Measurements from ENCODE around the gene GPR37L1. TPM values are rescaled to one million over a fixed set of nuclear protein-coding genes. Genes with fewer than 3 reads are reported as not detected.
"Not testable (repeated sequence)": the region's sequence is repeated elsewhere in the genome, so short reads cannot be mapped to it uniquely, and the experiment has no call there.

The GPR37L1 gene
- total RNA-seq, 1 donor from 2014 or later: not detected

DNA sequence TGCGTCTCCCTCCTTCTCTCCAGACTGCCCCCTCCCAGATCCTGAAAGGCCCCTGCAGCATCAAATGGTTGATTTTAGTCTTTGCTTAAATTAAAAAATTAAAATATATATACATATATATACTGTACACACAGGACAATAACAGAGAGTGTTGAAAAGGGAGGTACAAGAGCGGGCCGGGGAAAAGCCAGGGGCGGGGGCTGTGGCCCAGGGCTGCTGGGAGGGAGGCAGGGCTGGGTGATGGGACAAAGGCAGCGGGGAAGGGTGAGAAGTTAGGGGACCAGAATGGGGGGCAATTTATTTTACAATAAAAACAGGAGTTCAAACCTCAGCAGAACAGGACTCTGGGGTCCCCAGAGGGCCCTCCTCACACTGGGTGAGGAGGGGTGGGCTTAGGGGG, 11.3 kb downstream of the GPR37L1 start:
- DNase-seq: no peak
- Mint-ChIP-seq H3K9me3 (no peaks in the 10 kb centered on the region), H3K36me3 (ENCODE audit: low read depth) (peaks cover 25% of the 10 kb centered on the region), H3K27me3 (no peaks in the 10 kb centered on the region), H3K27ac (no peak overlapping the region), H3K4me3 (no peak overlapping the region), H3K4me1 (peaks cover 3% of the 10 kb centered on the region)
- intact Hi-C loops (cut with micrococcal nuclease): no loop called here

DNA sequence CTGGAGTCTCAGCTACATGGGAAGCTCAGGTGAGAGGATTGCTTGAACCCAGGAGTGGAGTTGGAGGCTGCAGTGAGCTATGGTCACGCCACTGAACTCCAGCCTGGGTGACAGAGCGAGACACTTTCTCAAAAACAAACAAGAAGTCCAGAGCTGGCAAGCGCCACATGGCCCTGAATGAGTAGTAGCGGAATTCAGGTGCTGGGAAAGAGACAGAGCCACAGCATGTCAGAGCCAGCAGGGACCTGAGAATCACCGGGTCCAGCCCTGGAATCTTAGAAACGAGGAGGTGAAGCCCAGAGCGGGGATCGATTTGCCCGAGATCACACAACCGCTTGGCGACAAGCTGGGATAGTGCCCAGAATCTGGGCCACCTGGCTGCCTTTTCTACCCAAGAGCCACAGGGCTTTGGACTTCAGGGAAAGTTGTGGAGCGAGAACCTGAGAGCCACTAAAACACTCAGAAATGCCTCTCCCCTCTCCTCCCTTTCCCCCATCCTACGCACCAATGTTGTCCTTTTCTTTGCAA, 12.0 kb downstream of the GPR37L1 start:
- H3K27me3 Mint-ChIP-seq: no peaks in the 10 kb centered on the region
- intact Hi-C loops (cut with micrococcal nuclease): loop anchor here (1.0 to 5.0 kb wide), 2 partner anchors 125 to 237 kb away; no protein-coding TSS in a partner anchor
- no peak overlapping the region for H3K27ac Mint-ChIP-seq
- H3K4me1 Mint-ChIP-seq: peaks cover 5% of the 10 kb centered on the region
- H3K9me3 Mint-ChIP-seq: no peaks in the 10 kb centered on the region
- H3K36me3 Mint-ChIP-seq (ENCODE audit: low read depth): peaks cover 25% of the 10 kb centered on the region
- DNase-seq: no peak
- no peak overlapping the region for H3K4me3 Mint-ChIP-seq

DNA sequence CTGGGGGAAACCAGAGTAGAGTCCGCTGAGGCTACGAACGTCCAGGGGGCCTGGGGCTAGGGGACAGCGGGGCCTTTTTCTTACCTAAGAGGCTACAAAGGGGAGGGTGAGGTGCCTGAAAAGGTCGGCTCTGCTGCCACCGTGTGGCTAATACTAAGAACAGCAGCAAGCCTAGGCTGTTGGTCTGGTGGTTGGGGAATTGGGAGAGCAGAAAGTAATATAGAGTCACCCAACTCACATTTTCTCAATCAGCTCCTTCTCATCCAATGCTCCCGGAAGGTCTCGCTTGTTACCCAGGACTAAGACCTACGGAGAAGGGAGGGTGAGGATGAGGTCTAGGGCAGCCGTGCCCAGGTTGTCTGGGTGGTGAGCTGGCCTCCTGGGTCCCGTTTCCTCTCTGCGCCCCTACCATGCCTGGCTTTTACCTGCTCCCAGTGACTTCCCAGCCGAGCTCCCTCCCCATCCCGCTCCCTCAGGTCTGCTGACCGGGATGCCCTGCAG, 12.6 kb downstream of the GPR37L1 start:
- H3K27me3 Mint-ChIP-seq: no peaks in the 10 kb centered on the region
- H3K36me3 Mint-ChIP-seq (ENCODE audit: low read depth): peaks cover 25% of the 10 kb centered on the region
- H3K4me1 Mint-ChIP-seq: peaks cover 5% of the 10 kb centered on the region
- no peak overlapping the region for H3K27ac Mint-ChIP-seq
- DNase-seq: peak; percentile 87
- H3K4me3 Mint-ChIP-seq: no peak overlapping the region
- H3K9me3 Mint-ChIP-seq: no peaks in the 10 kb centered on the region
- intact Hi-C loops (cut with micrococcal nuclease): loop anchor here (1.0 to 5.0 kb wide), 2 partner anchors 126 to 238 kb away; no protein-coding TSS in a partner anchor

DNA sequence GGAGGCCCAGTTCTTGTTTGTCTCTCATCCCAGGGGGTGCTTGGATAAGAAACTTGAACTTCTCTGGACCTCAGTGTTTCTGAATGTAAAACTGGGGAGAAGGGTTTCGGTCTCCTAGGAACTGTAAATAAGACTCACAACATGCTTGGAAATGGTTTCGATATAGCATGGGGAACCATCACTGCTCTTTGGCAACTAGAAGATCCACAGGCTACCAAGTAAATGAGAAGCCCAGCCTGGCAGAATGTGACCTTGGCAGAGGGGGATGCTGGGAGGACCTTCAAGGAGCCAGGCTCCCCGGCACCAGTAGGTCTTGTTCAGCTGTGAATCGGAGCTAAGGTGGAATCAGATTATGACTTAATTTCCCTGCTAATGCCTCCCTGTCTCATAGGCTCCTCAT, 18.1 kb downstream of the GPR37L1 start:
- Mint-ChIP-seq H3K4me3 (no peak overlapping the region), H3K36me3 (ENCODE audit: low read depth) (peaks cover 14% of the 10 kb centered on the region), H3K4me1 (peaks cover 24% of the 10 kb centered on the region), H3K27me3 (no peaks in the 10 kb centered on the region), H3K27ac (no peak overlapping the region), H3K9me3 (no peaks in the 10 kb centered on the region)
- intact Hi-C loops (cut with micrococcal nuclease): no loop called here
- no peak for DNase-seq

DNA sequence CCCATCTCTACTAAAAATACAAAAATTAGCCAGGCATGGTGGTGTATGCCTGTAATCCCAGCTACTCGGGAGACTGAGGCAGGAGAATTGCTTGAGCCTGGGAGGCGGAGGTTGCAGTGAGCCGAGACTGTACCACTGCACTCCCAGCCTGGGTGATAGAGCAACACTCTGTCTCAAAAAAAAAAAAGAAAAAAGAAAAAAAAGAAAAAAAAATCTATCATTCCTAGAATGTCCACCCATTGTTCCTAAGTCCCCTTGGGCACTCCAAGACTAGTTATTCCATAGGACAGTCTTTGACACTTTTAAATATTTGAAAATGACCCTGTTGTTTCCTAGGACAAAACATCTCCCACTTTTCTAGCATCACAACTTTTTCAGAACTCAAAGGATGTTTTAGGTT, 18.8 kb downstream of the GPR37L1 start:
- intact Hi-C loops (cut with micrococcal nuclease); H3K9me3 Mint-ChIP-seq; H3K27ac Mint-ChIP-seq; DNase-seq; H3K27me3 Mint-ChIP-seq; H3K4me3 Mint-ChIP-seq: not testable (repeated sequence)
- H3K4me1 Mint-ChIP-seq: peaks cover 27% of the 10 kb centered on the region
- peaks cover 14% of the 10 kb centered on the region for H3K36me3 Mint-ChIP-seq (ENCODE audit: low read depth)

DNA sequence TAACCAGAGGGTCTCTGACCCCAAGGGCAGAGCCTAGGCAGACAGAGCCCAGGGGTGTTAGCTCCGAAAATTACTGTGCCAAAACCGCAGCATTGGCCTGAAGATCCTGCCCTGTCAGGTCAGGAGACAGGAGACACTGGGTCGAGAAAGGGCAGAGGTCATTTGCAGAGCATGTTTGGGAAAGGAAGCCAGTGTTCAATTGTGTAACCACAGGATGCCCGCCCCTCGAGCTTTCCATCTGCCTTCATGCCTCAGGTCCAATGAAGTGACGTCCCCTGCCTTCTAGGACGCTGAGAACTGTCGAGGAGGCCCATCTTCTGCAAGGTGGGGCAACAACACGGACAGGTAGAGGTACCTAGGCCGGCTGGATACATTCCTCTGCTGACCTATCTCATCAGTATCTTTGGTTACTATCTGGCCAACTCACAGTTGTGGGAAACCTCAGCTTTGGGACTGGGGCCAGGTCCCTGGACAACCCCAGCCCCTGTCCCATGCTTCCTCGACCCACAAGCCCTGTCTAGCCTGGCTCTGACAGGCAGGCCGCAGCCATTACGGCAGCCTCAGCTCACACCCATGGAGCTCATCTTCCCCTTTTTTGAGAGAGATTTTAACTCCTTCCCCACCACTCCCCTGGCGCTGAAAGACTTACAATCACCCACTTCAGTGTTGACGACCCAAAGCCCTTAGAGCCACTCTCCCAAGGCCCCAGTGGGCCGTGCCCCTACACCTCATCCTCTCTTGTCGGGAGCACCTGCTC, 20.5 kb downstream of the GPR37L1 start:
- Mint-ChIP-seq H3K9me3 (no peaks in the 10 kb centered on the region), H3K36me3 (ENCODE audit: low read depth) (peaks cover 18% of the 10 kb centered on the region), H3K4me1 (peaks cover 27% of the 10 kb centered on the region), H3K27ac (peak overlapping the region; percentile 92), H3K4me3 (peak overlapping the region; percentile 93), H3K27me3 (no peaks in the 10 kb centered on the region)
- DNase-seq: peak; percentile 77
- intact Hi-C loops (cut with micrococcal nuclease): no loop called here

DNA sequence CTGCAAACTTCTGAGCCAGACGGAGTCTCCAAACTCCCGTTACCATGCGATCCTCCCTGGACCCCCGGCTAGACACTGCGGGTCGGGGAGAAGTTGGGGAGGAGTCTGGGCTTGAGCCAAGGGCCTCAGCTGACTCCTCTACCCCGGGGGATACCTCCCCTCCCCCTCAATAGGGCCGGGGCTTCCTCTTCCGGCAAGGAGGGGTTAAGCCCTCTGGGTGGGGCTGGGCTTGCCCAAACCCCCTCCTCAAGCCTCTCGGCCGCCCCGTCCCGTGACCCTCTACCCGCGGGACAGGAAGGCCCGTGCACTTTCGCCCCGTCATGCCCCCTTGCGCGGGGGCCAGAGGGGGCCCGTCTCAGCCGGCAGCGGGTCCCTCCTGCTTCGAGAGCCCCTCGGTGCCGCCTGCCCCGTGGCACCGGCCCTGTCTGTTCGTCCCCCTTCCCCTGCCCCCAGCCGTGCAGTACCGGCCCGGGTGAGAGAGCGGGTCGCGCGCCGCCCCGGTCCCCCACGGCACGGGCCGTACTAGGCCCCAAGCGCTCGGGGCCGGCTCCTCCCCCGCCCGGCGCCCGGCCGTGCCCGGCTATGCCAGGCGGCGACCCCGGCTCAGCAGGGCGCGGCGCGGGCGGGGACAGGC, 21.2 kb downstream of the GPR37L1 start:
- H3K4me3 Mint-ChIP-seq: peak overlapping the region; percentile 93
- H3K27me3 Mint-ChIP-seq: no peaks in the 10 kb centered on the region
- H3K4me1 Mint-ChIP-seq: peaks cover 28% of the 10 kb centered on the region
- peak; percentile 85 for DNase-seq
- intact Hi-C loops (cut with micrococcal nuclease): no loop called here
- peaks cover 18% of the 10 kb centered on the region for H3K36me3 Mint-ChIP-seq (ENCODE audit: low read depth)
- no peaks in the 10 kb centered on the region for H3K9me3 Mint-ChIP-seq
- H3K27ac Mint-ChIP-seq: peak overlapping the region; percentile 92

DNA sequence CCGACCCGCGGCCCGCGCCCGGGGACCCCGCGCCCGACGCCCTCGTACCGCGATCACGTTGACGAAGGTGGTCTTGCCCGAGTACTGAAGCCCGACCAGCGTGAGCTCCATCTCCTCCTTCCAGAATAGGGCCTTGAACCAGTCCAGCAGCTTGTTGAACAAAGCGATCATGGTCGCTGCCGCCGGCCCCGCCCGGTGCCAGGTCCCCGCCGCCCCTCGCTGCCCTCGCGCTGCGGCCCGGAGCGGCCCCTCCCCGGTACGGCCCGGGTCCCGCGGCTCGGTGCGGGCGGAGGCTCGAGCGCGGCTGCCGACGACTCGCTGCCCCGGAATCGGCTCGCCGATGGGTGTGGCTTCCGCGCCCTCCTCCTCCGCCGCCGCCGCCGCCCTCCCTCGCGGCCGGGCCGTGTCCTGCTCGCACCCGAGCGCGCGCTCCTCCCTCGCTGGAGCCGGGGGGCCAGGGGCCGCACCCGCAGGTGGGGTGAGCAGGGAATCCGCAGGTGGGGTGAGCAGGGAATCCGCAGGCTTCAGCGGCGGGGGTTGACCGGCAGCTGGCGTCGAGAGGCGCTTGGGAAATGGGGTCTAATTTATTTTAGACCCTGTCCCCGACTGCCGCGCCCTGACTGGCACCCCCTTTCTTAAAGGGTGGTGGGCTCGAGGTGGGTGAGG, 21.8 kb downstream of the GPR37L1 start, which contains the start of gene ARL8A:
Gene ARL8A, minus strand, starts transcription at position 336 of the 666 bp plus-strand sequence. Its CDS starts 165 bp downstream, at position 171.
- H3K27ac Mint-ChIP-seq: peak within 1 kb of the TSS; percentile 92
- peak within 1 kb of the TSS; percentile 93 for H3K4me3 Mint-ChIP-seq
- peak; percentile 94 for DNase-seq
- intact Hi-C loops (cut with micrococcal nuclease): loop anchor here (1.0 kb wide), 1 partner anchor 16 kb away; the partner anchor contains the start of gene PTPN7
- H3K36me3 Mint-ChIP-seq (ENCODE audit: low read depth): peaks cover 25% of the 10 kb centered on the region
- H3K4me1 Mint-ChIP-seq: peaks cover 27% of the 10 kb centered on the region
- no peaks in the 10 kb centered on the region for H3K27me3 Mint-ChIP-seq
- no peaks in the 10 kb centered on the region for H3K9me3 Mint-ChIP-seq

DNA sequence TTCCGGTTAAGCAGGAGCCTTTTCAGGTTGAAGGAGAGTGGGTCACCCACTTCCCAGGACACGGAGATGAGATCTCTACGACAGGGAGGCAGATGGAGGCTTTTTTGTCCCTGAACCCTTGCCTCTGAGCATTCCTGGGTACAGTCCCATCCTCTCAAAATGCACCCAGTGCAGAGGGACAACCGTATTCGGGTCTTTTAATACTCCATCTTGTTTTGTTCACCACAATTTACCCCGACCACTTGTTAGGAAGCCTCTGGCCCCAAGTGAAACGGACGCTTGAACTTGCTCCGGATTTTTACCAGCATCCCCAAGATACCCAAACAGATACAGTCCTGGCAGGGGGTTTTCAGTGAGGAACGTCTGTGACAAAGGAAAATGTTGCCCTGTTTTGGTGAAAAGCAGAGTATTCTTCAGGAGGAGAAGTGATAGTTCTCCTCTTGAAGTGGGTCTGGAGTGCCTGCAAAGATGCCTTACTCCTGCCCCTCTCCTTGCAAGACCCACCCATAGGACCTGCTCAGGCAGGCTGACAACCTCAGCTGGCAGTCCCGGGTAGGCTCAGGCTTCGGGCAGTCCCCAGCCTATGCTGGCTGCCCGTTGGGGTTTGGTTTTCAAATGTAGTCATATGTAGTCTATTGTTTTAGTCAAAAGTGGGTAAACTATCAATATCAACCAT, 22.5 kb downstream of the GPR37L1 start:
- Mint-ChIP-seq H3K27ac (peak overlapping the region; percentile 88), H3K9me3 (no peaks in the 10 kb centered on the region), H3K4me1 (peaks cover 27% of the 10 kb centered on the region), H3K4me3 (peak overlapping the region; percentile 93), H3K36me3 (ENCODE audit: low read depth) (peaks cover 30% of the 10 kb centered on the region), H3K27me3 (no peaks in the 10 kb centered on the region)
- intact Hi-C loops (cut with micrococcal nuclease): loop anchor here (1.0 kb wide), 1 partner anchor 15 kb away; the partner anchor contains the start of gene PTPN7
- peak; percentile 78 for DNase-seq

DNA sequence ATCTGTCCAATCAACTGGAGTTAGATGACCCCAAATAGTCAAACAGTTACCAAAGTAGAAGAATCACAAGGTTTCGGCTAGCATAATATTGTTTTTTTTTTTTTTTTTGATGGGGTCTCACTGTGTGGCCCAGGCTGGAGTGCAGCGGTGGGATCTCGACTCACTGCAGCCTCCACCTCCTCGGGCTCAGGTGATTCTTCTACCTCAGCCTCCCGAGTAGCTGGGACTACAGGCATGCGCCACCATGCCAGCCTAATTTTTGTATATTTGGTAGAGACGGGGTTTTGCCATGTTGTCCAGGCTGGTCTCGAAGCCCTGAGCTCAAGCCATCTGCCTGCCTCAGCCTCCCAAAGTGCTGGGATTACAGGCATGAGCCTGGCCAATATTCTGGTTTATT, 23.0 kb downstream of the GPR37L1 start:
- H3K27me3 Mint-ChIP-seq, DNase-seq, H3K9me3 Mint-ChIP-seq: not testable (repeated sequence)
- H3K36me3 Mint-ChIP-seq (ENCODE audit: low read depth): peaks cover 33% of the 10 kb centered on the region
- intact Hi-C loops (cut with micrococcal nuclease): loop anchor here (1.0 kb wide), 1 partner anchor 15 kb away; the partner anchor contains the start of gene PTPN7
- peak overlapping the region; percentile 88 for H3K27ac Mint-ChIP-seq
- H3K4me3 Mint-ChIP-seq: peak overlapping the region; percentile 93
- H3K4me1 Mint-ChIP-seq: peaks cover 30% of the 10 kb centered on the region

DNA sequence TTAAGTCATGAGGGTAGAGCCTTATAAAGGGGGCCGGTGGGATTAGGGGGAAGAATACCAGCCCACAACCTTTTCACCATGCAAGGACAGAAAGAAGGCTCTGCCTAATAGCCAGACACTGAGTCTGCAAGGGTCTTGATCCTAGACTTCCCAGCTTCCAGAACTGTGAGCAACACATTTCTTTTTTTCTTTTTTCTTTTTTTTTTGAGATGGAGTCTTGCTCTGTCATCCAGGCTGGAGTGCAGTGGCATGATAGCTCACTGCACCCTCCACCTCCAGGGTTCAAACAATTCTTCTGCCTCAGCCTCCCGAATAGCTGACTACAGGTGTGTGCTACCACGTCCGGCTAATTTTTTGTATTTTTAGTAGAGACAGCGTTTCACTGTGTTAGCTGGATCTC, 23.6 kb downstream of the GPR37L1 start:
- no peak for DNase-seq
- intact Hi-C loops (cut with micrococcal nuclease): no loop called here
- no peaks in the 10 kb centered on the region for H3K27me3 Mint-ChIP-seq
- H3K27ac Mint-ChIP-seq: peak overlapping the region; percentile 88
- peaks cover 32% of the 10 kb centered on the region for H3K4me1 Mint-ChIP-seq
- peaks cover 39% of the 10 kb centered on the region for H3K36me3 Mint-ChIP-seq (ENCODE audit: low read depth)
- H3K4me3 Mint-ChIP-seq: peak overlapping the region; percentile 30
- no peaks in the 10 kb centered on the region for H3K9me3 Mint-ChIP-seq

DNA sequence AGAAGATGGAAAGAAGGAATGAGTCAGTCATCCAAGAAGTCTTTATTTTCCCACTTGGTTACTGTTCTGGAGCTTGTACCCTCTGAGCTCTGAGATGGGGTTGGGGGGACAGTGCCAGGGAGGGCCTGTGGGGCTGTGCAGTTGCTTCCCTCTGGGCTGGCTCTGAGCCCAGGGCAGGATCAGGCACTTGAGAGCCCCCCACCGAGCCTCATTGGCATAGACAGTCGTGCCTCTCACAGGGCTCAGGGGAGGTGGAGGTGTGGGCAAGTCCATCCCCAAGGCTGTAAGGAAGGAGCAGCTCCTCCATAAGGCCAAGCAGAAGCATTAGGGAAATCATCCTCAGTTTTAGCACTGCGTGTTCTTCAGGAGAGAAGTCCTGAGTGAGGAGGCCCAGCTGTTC, 24.3 kb downstream of the GPR37L1 start:
- H3K27me3 Mint-ChIP-seq: no peaks in the 10 kb centered on the region
- peaks cover 42% of the 10 kb centered on the region for H3K36me3 Mint-ChIP-seq (ENCODE audit: low read depth)
- peak overlapping the region; percentile 51 for H3K27ac Mint-ChIP-seq
- peaks cover 30% of the 10 kb centered on the region for H3K4me1 Mint-ChIP-seq
- DNase-seq: no peak
- no peak overlapping the region for H3K4me3 Mint-ChIP-seq
- no peaks in the 10 kb centered on the region for H3K9me3 Mint-ChIP-seq
- intact Hi-C loops (cut with micrococcal nuclease): no loop called here

DNA sequence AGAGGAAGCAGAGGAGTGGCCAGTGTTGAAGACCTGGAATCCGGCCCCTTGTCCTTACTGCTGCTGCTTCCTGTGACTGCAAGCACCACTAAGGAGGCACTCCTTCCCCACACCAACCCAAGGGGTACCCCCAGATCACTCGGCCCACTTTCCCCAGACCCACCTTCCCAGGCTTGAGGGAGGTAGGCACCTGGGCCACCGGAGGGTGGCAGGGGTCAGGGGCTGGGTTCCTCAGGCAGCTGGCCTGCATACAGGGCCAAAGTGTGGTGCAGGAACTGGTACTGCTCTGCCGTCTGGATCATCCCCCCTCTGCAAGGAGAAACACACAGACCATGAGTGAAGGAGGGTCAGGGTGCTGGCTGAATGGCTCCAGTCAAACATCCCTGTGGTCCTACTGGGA, 25.7 kb downstream of the GPR37L1 start:
- DNase-seq: peak; percentile 56
- Mint-ChIP-seq H3K9me3 (no peaks in the 10 kb centered on the region), H3K36me3 (ENCODE audit: low read depth) (peaks cover 56% of the 10 kb centered on the region), H3K4me1 (peaks cover 26% of the 10 kb centered on the region), H3K27ac (no peak overlapping the region), H3K27me3 (no peaks in the 10 kb centered on the region), H3K4me3 (no peak overlapping the region)
- intact Hi-C loops (cut with micrococcal nuclease): no loop called here
